Endothelial cell (in vitro differentiated cells): ENCODE data around the gene MYO7A. TPM values are rescaled to one million over a fixed set of nuclear protein-coding genes. Genes with fewer than 3 reads are reported as not detected.

ENCODE experiments used
- DNase-seq: peaks from one replicate; pipeline ENCODE4 v3.0.0; 2021; ENCODE audit warnings: low spot score
- H3K27ac Mint-ChIP-seq: one replicate; pipeline ENCODE4 v1.8.0; 2021; ENCODE audit warnings: mixed read lengths, inconsistent platforms; ENCODE audit not compliant: unreplicated experiment
- H3K27me3 Mint-ChIP-seq: one replicate; pipeline ENCODE4 v1.8.0; 2021; ENCODE audit warnings: mild to moderate bottlenecking, moderate library complexity, mixed read lengths, inconsistent platforms; ENCODE audit not compliant: unreplicated experiment
- H3K36me3 Mint-ChIP-seq: one replicate; pipeline ENCODE4 v1.8.0; 2021; ENCODE audit warnings: mild to moderate bottlenecking, low read depth, mixed read lengths, inconsistent platforms; ENCODE audit not compliant: unreplicated experiment
- H3K4me1 Mint-ChIP-seq: one replicate; pipeline ENCODE4 v1.8.0; 2021; ENCODE audit warnings: mild to moderate bottlenecking, mixed read lengths, inconsistent platforms; ENCODE audit not compliant: unreplicated experiment
- H3K4me3 Mint-ChIP-seq: one replicate; pipeline ENCODE4 v1.8.0; 2021; ENCODE audit warnings: mild to moderate bottlenecking, mixed read lengths, inconsistent platforms; ENCODE audit not compliant: unreplicated experiment
- H3K9me3 Mint-ChIP-seq: one replicate; pipeline ENCODE4 v1.8.0; 2021; ENCODE audit warnings: mixed read lengths, inconsistent platforms; ENCODE audit not compliant: unreplicated experiment
- total RNA-seq: library from RNA; stranded (reverse); fragmentation: NEBNext Ultra II Directional; extraction: Animal tissue kit (Norgen Biotek cat#: 25700); gene quantifications from one replicate; pipeline ENCODE4 v1.2.1, GENCODE V29; 2021; ENCODE audit not compliant: unreplicated experiment
- TF ChIP-seq, protein P1 (sequence below): fragments of 200-600 bp; sonication (generic); IDR thresholded peaks from one replicate; pipeline ENCODE4 v1.5.0; 2021; ENCODE audit warnings: antibody characterized with exemption; ENCODE audit not compliant: unreplicated experiment

MYO7A gene
- total RNA-seq, 1 donor from 2014 or later = 18.3 TPM

DNA sequence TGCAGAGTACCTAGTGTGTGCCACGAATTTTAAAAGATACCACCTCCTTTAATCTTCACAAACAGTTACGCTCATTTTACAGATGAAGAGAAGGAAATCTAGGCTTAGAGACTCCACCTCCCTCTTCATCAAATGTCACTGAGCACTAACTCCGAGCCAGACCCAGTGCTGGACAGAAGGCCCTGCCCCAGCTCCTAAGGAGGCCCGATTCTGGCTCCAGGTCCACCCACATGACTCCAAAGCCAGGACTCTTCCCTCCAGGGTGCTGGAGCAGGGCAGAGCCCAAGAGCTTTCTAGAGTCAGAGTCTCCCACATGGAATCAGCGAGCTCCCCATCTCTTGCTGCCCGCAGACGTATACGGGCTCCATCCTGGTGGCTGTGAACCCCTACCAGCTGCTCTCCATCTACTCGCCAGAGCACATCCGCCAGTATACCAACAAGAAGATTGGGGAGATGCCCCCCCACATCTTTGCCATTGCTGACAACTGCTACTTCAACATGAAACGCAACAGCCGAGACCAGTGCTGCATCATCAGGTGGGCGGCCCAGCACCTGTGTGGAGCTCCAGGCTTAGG, 27.6 kb downstream of the MYO7A start:
- no peaks in the 10 kb centered on the region for H3K4me1 Mint-ChIP-seq
- DNase-seq = no peak
- no peak overlapping the region for H3K4me3 Mint-ChIP-seq
- H3K36me3 Mint-ChIP-seq = peaks cover 5% of the 10 kb centered on the region
- H3K9me3 Mint-ChIP-seq = no peaks in the 10 kb centered on the region
- H3K27ac Mint-ChIP-seq = no peak overlapping the region
- TF ChIP-seq, protein P1, sequence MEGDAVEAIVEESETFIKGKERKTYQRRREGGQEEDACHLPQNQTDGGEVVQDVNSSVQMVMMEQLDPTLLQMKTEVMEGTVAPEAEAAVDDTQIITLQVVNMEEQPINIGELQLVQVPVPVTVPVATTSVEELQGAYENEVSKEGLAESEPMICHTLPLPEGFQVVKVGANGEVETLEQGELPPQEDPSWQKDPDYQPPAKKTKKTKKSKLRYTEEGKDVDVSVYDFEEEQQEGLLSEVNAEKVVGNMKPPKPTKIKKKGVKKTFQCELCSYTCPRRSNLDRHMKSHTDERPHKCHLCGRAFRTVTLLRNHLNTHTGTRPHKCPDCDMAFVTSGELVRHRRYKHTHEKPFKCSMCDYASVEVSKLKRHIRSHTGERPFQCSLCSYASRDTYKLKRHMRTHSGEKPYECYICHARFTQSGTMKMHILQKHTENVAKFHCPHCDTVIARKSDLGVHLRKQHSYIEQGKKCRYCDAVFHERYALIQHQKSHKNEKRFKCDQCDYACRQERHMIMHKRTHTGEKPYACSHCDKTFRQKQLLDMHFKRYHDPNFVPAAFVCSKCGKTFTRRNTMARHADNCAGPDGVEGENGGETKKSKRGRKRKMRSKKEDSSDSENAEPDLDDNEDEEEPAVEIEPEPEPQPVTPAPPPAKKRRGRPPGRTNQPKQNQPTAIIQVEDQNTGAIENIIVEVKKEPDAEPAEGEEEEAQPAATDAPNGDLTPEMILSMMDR = no peak
- H3K27me3 Mint-ChIP-seq = peaks cover 16% of the 10 kb centered on the region

DNA sequence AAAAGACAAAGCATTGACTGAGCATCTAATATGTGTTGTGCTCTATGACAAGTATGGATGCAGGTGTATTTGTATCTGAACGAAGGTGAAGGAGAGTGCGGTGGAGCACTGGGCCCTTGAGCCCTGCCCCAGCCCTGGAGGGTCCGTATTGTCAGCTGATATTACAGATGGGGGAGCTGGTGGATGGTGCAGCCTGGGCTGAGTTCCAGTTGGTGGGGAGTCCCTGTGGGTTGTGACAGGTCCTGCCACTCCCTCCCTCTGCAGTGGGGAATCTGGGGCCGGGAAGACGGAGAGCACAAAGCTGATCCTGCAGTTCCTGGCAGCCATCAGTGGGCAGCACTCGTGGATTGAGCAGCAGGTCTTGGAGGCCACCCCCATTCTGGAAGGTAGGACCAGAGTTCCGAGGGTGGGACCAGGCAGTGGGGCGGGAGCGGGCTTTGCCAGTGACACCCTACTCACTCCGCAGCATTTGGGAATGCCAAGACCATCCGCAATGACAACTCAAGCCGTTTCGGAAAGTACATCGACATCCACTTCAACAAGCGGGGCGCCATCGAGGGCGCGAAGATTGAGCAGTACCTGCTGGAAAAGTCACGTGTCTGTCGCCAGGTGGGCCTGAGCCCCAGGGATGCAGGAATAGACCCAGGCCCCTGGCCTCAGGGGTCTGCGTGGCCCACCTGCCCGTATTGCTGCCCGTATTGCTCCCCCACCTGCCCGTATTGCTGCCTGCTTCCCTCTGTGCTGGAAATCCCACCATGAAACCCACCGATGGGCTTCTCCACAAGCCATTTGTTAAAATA, 28.6 kb downstream of the MYO7A start:
- TF ChIP-seq, protein P1 = no peak
- Mint-ChIP-seq H3K27ac (no peak overlapping the region), H3K4me3 (no peak overlapping the region), H3K36me3 (peaks cover 5% of the 10 kb centered on the region), H3K27me3 (peaks cover 16% of the 10 kb centered on the region), H3K4me1 (no peaks in the 10 kb centered on the region), H3K9me3 (no peaks in the 10 kb centered on the region)
- no peak for DNase-seq

DNA sequence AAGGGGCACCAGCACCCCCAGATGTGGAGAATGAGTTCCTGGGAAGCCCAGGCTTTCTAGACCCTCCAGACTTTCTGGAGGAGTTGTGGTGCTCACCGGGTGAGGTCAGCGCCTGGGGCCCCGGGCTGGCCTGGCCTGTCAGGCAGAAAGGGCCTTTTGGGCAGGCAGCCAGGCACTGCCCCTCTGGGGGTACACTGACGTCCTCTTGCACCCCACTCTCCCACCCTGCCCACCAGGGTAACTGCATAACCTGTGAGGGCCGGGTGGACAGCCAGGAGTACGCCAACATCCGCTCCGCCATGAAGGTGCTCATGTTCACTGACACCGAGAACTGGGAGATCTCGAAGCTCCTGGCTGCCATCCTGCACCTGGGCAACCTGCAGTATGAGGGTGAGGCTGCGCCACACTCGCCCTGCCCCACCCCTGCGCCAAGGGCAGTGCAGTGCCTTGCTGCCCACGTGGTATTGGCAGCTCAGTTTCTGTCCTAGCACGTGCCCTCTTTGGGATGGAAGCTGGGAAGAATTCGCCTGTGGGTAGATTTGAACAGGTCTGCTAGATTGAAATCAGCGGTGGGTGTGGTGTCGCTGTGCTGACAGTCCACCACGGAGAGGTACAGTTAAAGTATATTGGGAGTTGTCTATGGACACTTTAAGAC, 30.1 kb downstream of the MYO7A start:
- TF ChIP-seq, protein P1 = no peak
- Mint-ChIP-seq H3K9me3 (no peaks in the 10 kb centered on the region), H3K4me1 (no peaks in the 10 kb centered on the region), H3K4me3 (no peak overlapping the region), H3K27me3 (peaks cover 16% of the 10 kb centered on the region), H3K36me3 (peaks cover 5% of the 10 kb centered on the region), H3K27ac (no peak overlapping the region)
- DNase-seq = no peak

DNA sequence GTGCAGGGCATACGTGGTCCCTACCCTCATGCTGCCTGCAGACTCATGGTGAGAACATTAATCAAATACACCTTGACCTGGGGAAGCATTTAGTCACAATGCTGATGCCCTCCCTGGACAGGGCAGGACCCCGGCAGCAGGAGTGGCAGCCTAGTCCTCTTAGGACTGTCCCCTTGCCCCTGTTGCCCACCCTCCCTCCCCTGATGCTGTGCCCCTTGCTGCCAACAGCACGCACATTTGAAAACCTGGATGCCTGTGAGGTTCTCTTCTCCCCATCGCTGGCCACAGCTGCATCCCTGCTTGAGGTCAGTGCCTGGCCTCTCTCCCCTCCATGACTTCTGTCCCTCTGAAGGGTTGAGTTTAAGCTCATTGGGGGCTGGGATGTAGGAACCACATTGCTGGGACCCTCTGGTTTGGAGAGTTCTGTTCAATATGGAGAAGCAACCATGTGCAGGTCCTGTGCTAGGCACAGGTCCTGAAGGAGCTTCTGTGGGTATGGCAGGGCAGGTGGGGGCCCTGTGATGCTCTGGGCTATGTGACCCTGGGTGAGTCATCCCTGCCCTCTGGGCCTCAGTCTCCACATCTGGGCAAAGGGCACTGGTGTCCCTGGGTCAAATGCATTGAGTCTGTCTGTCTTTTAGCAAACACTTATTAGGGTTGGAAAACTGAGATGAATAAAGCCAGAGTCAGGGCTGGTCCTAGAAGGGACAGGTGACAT, 31.3 kb downstream of the MYO7A start:
- no peak overlapping the region for H3K4me3 Mint-ChIP-seq
- DNase-seq = no peak
- TF ChIP-seq, protein P1 = no peak
- no peak overlapping the region for H3K27ac Mint-ChIP-seq
- H3K27me3 Mint-ChIP-seq = peaks cover 17% of the 10 kb centered on the region
- no peaks in the 10 kb centered on the region for H3K9me3 Mint-ChIP-seq
- peaks cover 5% of the 10 kb centered on the region for H3K36me3 Mint-ChIP-seq
- H3K4me1 Mint-ChIP-seq = no peaks in the 10 kb centered on the region
